ENCODE results near the gene MX1. TPM values are rescaled to one million over a fixed set of nuclear protein-coding genes. Genes with fewer than 3 reads are reported as not detected.

MX1 gene
- total RNA-seq, 1 donor from 2014 or later: 3.3 TPM

DNA sequence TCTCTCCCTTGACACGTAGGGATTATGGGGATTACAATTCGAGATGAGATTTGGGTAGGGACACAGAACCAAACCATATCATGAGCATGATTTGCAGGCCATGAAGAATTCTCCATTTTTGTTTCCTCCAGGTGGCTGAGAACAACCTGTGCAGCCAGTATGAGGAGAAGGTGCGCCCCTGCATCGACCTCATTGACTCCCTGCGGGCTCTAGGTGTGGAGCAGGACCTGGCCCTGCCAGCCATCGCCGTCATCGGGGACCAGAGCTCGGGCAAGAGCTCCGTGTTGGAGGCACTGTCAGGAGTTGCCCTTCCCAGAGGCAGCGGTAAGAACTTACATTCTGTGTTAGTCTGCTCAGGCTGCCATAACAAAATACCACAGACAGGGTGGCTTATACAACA is 9.7 kb downstream of the MX1 start:
- no peak overlapping the region for H3K27ac Mint-ChIP-seq (ENCODE audit: unreplicated experiment)
- no peak for DNase-seq (ENCODE audit: low read depth, low spot score)
- peaks cover 15% of the 10 kb centered on the region for H3K9me3 Mint-ChIP-seq
- no peak overlapping the region for H3K4me3 Mint-ChIP-seq
- TF ChIP-seq CTCF (conservative IDR thresholded peaks at IDR 0.05): no peak
- H3K36me3 Mint-ChIP-seq (ENCODE audit: low read depth): peaks cover 19% of the 10 kb centered on the region
- no peaks in the 10 kb centered on the region for H3K27me3 Mint-ChIP-seq (ENCODE audit: low read depth)
- H3K4me1 Mint-ChIP-seq: no peaks in the 10 kb centered on the region

GRCh38 chr21:41437729-41438128 is 11.7 kb downstream of the MX1 start:
- peaks cover 19% of the 10 kb centered on the region for H3K36me3 Mint-ChIP-seq (ENCODE audit: low read depth)
- no peak for TF ChIP-seq CTCF (conservative IDR thresholded peaks at IDR 0.05)
- no peaks in the 10 kb centered on the region for H3K27me3 Mint-ChIP-seq (ENCODE audit: low read depth)
- no peak for DNase-seq (ENCODE audit: low read depth, low spot score)
- H3K4me3 Mint-ChIP-seq: no peak overlapping the region
- no peak overlapping the region for H3K27ac Mint-ChIP-seq (ENCODE audit: unreplicated experiment)
- H3K4me1 Mint-ChIP-seq: no peaks in the 10 kb centered on the region
- peaks cover 15% of the 10 kb centered on the region for H3K9me3 Mint-ChIP-seq

- TF ChIP-seq CTCF (conservative IDR thresholded peaks at IDR 0.05): no peak
- Mint-ChIP-seq H3K27me3 (ENCODE audit: low read depth) (no peaks in the 10 kb centered on the region), H3K4me3 (no peak overlapping the region), H3K4me1 (no peaks in the 10 kb centered on the region), H3K36me3 (ENCODE audit: low read depth) (peaks cover 16% of the 10 kb centered on the region), H3K9me3 (peaks cover 15% of the 10 kb centered on the region), H3K27ac (ENCODE audit: unreplicated experiment) (no peak overlapping the region)
- DNase-seq (ENCODE audit: low read depth, low spot score): no peak
Observed at GRCh38 chr21:41438425-41439113, 12.5 kb downstream of the MX1 start.

GRCh38 chr21:41439248-41439647 is 13.2 kb downstream of the MX1 start:
- H3K27ac Mint-ChIP-seq (ENCODE audit: unreplicated experiment): no peak overlapping the region
- no peak for TF ChIP-seq CTCF (conservative IDR thresholded peaks at IDR 0.05)
- no peaks in the 10 kb centered on the region for H3K27me3 Mint-ChIP-seq (ENCODE audit: low read depth)
- no peaks in the 10 kb centered on the region for H3K4me1 Mint-ChIP-seq
- peaks cover 16% of the 10 kb centered on the region for H3K36me3 Mint-ChIP-seq (ENCODE audit: low read depth)
- H3K4me3 Mint-ChIP-seq: no peak overlapping the region
- DNase-seq (ENCODE audit: low read depth, low spot score): no peak
- peaks cover 15% of the 10 kb centered on the region for H3K9me3 Mint-ChIP-seq

DNA sequence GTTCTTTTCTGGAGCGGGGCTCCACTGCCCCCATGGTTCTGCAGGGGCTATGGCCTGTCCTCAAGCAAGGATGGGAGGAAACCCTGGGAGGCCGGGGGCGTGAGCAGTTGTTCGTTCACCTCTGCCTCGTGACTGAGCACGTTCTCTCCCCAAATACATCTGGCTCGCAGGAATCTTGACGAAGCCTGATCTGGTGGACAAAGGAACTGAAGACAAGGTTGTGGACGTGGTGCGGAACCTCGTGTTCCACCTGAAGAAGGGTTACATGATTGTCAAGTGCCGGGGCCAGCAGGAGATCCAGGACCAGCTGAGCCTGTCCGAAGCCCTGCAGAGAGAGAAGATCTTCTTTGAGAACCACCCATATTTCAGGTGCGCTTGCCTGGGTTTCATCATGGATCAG is 15.5 kb downstream of the MX1 start:
- H3K27ac Mint-ChIP-seq (ENCODE audit: unreplicated experiment): no peak overlapping the region
- H3K9me3 Mint-ChIP-seq: no peaks in the 10 kb centered on the region

More for the DNA sequence above, 15.5 kb downstream of the MX1 start:
- no peak for TF ChIP-seq CTCF (conservative IDR thresholded peaks at IDR 0.05)
- Mint-ChIP-seq H3K4me1 (peaks cover 6% of the 10 kb centered on the region), H3K27me3 (ENCODE audit: low read depth) (no peaks in the 10 kb centered on the region), H3K4me3 (no peak overlapping the region), H3K36me3 (ENCODE audit: low read depth) (no peaks in the 10 kb centered on the region)
- no peak for DNase-seq (ENCODE audit: low read depth, low spot score)
